NCI-H146 (cell line): ENCODE results near the gene CANT1.
A peak's percentile ranks its signal among the peaks of the same experiment; 100 is the strongest.
"Not testable (repeated sequence)": the region's sequence is repeated elsewhere in the genome, so short reads cannot be mapped to it uniquely, and the experiment has no call there.

Experiments used
- DNase-seq: peaks from one replicate; lab custom pipeline; 2025; lab: John Stamatoyannopoulos, UW

CANT1 gene

DNA sequence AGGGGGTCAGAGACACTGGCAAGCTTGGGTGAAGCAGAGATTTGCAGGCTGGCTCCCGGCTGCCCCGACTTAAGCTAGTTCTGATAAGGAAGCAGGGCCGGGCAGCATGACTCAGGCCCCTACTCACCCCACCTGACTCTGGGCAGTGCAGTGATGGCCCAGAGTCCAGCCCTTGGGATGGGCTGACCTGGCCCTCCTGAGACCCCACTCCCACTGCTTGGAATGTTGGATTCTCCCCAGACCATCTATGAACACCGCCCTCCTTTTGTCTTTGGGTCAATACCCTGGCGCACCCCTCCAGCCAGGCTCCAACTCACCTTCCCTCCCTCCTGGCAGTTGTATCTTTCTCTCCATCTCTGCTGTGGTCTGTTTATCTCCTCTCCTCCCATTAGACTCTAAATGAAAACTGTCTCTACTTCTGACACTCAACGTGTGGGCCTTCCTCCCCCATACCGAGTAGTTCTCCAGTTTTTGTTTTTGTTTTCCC lies 50.9 kb downstream of the CANT1 start:
- DNase-seq = no peak

DNA sequence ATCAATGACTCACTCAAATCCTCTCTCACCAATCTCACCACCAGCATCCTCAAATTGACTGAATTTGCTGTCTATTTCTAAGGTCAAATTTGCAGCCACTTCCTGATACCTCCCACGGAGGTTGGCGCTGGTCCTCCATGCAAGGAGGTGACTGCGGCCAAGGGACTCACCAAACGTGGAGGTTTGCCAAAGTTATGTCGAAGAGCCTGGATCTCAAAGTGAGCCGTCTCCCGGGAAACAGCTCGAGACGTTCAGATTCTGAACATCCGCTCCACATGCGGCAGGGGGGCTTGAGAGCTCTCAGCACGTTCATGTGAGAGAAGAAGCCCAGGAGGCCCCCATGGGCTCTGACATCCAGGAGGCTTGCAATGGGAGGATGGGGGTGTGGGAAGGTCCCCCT lies 52.4 kb downstream of the CANT1 start:
- DNase-seq = no peak

DNA sequence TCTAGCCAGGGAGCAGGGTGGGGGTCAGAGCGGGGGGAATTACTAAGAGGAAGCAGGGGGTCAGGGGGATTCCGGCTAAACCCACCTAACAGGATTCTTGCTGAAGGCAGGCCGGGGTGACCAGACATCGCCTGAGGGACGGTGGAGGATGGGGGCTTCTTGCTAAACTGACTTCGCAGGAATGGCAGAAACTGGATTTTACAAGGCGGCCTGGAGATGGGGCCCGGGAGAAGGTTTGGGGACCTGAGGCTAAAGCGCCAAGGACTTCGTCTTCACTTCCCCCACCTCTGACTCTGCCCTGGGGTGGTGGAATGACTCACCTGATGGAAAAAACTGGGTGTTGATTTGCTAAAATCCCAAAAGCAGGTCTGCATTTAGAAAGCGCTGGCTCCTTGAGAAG lies 53.3 kb downstream of the CANT1 start:
- DNase-seq = no peak

DNA sequence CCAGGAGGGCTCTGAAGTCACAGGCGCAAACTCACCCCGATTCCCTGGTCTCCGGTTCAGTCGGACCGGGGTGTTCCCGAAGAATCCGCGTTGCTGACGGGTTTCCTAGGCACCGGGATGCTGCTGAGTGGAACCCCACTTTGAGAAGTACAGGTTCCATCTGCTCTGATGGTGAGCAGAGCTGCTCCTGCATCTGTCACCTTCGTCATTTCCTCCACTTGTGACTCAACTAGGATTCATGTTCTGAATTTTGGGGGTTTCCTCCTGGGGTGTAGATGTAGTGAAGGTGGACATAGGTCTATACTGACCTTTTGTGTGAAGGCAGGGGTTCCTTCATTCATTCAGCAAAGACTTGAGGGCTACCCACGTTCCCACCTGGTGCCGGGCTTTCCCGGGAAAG lies 54.9 kb downstream of the CANT1 start:
- no peak for DNase-seq

DNA sequence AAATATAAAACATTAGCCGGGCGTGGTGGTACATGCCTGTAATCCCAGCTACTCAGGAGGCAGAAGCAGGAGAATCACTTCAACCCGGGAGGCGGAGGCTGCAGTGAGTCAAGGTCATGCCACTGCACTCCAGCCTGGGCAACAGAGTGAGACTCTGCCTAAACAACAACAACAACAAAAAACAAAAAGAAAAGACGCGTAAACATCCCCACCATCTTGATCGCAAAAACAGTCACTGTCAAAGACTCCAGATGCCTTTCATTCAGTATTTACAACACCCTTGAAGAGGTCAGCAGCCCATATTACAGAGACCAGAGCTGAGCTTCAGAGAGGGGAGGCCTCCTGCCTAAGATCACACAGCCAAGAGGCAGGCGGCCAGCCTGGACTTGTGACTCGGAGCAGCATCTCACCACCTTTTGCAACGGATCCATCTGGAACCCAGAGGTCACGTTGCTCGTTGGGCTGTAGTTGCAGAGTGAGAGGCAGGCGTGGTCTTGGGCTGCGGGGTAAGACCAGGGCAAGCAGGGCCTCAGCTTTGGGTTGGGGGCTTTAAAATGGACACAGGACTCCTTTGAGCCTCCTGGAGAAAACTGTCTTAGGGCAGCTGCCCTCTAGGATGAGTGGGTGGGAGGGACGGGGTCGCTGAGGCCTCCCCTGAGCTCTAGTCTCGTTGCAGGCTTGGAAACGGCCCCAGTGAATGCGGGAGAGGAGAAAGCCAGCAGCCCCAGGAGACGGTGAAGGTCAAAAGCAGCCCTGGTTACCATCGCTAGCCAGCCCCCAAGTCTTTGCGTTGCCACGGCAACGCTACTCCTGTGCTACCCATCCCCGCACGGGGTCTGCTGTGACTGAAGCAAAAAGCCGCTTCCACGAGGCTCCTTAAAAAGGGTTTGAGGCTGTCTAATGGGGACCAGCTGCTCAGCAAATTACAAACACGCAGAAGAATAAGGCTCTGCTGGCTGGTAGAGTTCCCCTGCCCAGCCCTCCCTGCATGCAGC lies 55.9 kb downstream of the CANT1 start:
- DNase-seq = no peak

DNA sequence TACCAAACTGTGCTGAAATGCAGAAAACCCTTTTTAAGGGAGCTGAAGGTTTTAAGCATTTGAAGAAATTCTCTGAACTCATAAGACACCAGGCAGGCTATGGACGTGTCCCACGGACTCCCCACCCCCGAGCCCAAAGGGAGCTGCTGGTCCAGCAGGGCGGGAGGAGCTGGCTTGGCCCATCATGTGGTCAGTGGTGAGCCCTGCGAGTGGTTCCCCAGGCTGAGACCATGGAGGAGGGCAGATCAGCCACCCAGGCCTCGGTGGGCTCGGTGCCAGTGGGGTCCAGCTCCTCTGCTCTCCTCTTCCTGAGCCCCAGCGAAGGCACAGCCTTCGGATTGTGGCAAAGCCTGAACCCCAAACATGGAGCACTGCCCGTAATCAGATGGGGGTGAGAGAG lies 56.9 kb downstream of the CANT1 start:
- DNase-seq = no peak

DNA sequence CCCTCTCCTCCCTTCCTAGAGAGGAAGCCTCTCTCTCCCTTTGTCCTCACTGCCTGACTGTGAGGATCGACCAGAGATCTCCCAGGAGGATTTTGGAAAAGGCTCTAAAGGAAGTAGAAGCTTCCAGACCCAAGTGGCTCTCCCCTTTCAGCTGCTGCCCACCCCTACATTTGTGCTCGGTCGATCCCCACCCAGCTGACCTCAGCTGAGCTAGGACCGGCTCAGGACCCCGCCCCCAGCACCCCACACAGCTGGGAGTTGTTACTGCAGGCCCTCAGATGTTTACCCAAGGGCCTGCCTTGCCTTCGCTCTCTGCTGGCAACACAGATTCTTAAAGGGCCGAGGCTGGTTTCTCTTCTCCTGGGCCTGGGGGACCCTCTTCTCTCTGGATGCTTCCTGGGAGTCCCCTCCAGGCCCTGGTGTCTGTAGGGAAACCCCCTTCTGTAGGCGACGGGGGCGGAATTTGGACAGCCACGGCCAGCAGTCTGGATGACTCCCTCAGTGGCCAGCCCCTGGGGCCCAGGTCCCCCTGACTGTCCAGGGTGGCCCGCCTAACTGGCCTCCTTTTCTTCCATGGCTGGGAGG lies 57.5 kb downstream of the CANT1 start:
- DNase-seq = no peak

DNA sequence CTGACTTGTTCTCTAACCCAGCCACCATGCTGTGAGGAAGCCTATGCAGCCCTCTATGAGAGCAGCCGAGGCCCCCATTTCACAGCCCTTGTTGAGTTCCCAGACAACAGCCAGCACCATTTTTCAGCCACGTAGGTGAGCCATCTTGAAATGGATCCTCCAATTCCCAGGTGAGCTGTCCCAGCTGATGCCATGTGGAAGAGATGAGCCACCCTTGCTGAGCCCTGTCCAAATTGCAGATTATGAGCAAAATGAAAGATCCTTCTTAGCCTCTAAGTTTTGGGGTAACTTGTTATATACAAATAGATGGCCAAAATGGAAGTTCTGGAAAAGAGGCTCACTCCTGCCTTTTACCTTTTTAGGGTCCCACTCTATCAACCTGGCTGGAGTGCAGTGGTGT lies 58.7 kb downstream of the CANT1 start:
- DNase-seq = no peak

DNA sequence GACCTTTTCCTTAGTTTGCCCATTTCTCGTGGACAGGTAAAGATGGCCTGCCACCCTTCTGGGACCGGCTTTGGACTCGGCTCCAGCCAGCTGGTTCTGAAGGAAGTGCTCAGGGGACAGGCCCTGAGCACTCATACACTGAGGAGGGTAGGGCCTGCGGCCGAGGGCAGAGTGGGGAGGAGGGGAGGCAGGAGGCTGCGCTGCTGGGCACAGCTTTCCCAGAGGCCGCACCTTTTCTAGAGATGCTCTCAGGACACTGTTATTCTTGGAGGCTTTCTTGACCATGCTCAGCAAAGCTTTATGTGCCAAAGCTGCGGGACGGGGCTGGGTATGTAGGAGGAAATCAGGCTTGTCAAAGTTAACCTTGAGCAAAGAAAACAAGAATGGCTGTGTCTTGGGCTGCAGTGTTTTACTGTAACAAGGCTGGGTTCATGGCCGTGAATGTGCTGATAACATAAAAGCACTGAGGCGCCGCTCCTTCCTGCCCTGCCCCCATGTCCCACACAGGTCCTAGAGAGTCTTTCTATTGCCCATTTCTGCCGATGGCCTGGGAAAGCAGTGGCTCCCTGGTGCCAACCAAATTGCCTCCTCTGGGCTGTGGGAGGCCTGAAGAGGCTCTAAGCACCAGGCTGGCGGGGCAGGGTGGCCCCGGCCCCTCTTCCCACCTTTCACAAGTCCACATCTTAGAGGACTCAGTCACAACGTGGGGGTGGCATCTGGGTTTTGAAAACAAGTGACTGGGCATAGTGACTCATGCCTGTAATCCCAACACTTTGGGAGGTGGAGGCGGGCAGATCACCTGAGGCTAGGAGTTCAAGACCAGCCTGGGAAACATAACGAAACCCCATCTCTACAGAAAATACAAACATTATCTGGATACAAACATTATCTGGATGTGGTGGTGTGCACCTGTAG lies 62.1 kb downstream of the CANT1 start:
- no peak for DNase-seq

DNA sequence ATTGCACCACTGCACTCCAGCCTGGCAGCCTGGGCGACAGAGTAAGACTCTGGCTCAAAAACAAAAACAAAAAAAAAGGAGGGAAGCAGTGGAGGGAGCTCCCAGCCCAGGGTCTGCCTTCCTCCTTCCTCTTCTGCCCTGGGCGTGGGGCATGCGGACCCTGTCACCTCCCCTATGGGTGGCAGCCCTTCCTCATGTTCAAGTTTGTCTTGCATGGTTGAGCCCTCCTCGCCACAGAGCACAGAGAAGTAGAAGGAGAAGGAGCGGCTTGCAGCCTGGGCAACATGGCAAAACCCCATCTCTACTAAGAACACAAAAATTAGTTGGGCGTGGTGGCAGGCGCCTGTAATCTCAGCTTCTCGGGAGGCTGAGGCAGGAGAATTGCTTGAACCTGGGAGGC lies 62.9 kb downstream of the CANT1 start:
- DNase-seq = no peak

DNA sequence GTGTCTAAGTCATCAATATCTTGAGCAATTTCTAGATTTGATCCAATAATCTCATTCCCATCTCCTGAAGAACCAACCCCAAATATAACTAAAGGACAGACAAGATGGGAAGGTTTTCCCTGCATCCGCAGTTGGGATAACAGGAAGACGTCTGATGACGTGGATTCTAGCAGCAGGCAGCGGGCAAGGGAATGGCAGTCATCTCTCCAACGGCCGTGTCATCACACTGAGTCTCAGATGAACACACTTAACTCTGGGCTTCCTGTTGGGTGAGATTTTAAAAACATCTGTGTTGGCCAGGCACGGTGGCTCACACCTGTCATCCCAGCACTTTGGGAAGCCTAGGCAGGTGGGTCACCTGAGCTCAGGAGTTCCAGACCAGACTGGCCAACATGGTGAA lies 63.4 kb downstream of the CANT1 start:
- no peak for DNase-seq

DNA sequence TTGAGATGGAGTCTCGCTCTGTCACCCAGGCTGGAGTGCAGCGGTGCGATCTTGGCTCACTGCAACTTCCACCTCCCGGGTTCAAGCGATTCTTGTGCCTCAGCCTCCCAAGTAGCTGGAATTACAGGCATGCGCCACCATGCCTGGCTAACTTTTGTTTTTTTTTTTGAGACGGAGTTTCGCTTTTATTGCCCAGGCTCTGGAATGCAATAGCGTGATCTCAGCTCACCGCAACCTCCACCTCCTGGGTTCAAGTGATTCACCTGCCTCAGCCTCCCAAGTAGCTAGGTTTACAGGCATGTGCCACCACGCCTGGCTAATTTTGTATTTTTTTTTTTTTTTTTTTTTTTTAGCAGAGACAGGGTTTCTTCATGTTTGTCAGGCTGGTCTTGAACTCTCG lies 64.1 kb downstream of the CANT1 start:
- DNase-seq = not testable (repeated sequence)

DNA sequence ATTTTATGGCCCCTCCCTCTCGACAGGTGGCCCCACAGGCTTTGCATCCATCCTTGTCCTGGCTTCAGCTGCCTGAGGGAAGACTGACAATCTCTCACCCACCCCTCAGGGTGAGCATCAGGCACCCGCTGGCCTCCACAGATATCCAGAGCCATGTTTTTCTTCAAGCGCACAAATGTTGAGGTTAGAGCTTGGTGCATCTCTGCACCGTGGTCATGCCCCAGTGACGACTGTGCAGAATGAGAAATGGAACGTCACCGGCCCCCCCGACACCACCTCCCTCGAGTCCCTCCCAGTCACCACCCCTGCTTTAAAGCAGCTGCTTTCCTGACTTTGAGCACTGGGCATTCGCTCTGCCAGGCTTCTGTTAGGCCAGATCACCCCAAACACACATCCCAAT lies 64.6 kb downstream of the CANT1 start:
- peak; percentile 13 for DNase-seq

DNA sequence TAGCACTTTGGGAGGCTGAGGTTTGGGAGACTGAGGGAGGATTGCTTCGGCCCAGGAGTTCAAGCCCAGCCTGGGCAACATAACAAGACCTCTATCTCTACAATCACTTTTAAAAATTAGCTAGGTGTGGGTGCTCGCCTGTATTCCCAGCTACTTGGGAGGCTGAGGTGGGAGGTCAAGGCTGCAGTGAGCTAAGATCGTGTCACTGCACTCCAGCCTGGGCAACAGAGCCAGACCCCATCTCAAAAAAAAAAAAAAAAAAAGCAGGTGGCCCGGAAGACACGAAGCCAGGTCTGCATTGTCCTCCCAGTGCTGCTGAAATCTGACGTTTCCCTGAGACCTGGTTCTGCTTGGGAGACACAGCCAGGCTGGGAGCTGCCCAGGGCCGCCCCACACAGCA lies 65.5 kb downstream of the CANT1 start:
- no peak for DNase-seq
